Ishikawa (cell line): ENCODE results near the gene COL18A1.

Experiments
- FOXM1 ChIP-seq: IDR thresholded peaks from 2 replicates; pipeline ENCODE4 v1.6.1; 2012; ENCODE audit warnings: low read depth, borderline replicate concordance
- REST ChIP-seq: IDR thresholded peaks from 2 replicates; pipeline ENCODE4 v1.6.1; 2012; ENCODE audit warnings: low read depth, mild to moderate bottlenecking

GRCh38 chr21:45542667-45543370, 137.9 kb downstream of the COL18A1 start:
- TF ChIP-seq REST (no peak), FOXM1 (no peak)
